ENCODE results near the gene SFMBT1.

SFMBT1 gene, protein sequence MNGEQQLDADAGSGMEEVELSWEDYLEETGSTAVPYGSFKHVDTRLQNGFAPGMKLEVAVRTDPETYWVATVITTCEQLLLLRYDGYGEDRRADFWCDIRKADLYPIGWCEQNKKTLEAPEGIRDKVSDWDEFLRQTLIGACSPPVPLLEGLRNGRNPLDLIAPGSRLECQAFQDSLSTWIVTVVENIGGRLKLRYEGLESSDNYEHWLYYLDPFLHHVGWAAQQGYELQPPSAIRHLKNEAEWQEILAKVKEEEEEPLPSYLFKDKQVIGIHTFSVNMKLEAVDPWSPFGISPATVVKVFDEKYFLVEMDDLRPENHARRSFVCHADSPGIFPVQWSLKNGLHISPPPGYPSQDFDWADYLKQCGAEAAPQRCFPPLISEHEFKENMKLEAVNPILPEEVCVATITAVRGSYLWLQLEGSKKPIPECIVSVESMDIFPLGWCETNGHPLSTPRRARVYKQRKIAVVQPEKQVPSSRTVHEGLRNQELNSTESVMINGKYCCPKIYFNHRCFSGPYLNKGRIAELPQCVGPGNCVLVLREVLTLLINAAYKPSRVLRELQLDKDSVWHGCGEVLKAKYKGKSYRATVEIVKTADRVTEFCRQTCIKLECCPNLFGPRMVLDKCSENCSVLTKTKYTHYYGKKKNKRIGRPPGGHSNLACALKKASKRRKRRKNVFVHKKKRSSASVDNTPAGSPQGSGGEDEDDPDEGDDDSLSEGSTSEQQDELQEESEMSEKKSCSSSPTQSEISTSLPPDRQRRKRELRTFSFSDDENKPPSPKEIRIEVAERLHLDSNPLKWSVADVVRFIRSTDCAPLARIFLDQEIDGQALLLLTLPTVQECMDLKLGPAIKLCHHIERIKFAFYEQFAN

DNA sequence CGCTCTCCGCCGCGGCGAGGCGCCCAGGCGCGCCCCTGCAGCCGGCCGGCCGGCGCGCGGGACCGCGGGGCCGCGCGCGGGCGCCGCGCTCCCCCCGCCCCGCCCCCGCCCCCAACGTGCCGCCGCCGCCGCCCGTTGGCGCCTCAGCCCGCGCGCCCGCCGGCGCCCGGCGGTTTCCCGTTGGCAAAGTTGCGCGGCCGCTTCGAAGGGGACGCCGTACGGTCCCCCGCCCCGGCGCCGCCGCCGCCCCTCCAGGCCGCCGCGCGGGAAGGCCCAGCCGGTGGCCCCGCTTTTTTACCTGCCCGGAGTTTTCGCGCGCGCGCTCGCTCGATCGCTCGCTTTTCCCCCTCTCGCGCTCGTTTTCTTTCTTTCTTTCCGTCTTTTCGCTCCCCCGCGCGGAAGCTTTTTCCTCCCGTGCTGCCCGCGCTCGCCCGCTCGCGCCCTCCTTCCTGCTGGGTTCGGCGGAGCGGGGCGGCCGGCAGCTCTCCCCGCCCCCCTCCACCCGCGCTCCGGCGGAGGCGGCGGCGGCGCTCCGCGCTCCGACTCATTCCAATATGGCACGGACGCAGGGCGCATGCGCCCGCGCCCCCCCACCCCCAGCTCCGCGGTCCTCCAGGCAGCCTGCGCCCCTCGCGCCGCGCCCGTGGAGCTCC, at the start of gene SFMBT1:
Gene SFMBT1, minus strand, starts transcription at position 556 of the 653 bp plus-strand sequence. CDS start 76,945 bp downstream, outside the sequence.
- peak; percentile 78 for DNase-seq

DNA sequence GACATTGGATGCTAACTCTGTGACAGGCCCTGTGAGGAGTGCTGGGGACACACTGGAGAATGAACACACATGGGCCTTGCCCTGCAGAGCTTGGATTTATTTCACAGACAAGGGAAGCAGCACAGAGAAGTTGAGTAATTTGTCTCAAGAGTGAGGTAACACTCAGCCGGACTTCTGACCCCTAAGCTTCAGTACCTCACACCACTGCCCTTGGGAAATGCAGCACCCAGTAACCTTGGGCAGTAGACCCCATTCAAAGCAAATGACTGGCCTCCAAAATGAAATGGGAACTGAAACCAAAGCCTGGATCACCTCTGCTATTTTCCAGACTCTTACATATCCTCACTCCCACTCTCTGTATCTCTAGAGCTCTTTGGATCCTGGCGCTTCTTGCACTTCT, 47.1 kb upstream of the SFMBT1 start:
- DNase-seq = no peak

DNA sequence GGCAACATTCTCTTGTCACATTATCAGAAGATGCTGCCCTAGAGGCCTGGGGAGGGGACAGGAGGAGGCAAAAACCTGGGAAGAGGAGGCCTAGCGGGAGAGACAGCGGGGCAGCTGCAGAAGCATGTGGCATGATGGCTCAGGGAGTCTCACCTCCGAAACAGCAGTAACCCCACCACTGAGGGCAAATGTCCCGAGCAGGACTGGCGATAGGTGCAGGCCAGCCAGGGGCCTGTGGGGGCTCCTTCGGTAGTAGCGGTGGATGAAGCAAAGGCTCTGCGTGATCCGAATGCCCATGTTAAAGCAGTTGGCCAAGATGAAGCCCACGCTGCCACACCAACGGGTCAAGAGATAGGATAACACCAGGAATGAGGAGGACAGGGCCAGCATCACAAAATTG, 46.3 kb upstream of the SFMBT1 start:
- DNase-seq = no peak

DNA sequence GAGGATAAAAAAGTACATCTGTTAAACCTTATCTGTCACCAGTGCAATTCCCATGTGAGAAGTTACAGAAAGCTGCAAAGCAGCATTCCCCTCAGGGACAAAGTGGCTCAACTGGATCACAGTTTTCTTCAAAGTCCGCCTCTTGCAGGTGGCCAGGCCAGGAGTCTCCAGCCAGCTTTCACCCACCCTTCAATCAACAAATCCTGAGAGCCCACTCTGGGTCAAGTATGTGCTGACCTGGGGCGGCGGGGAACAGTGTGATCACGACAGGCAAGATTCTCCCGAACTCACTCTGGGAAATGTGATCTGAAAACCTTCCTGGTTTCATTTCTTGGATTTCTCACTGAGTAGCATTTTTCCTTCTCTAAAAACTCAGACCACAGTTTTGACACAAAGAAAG, 45.1 kb upstream of the SFMBT1 start:
- no peak for DNase-seq

DNA sequence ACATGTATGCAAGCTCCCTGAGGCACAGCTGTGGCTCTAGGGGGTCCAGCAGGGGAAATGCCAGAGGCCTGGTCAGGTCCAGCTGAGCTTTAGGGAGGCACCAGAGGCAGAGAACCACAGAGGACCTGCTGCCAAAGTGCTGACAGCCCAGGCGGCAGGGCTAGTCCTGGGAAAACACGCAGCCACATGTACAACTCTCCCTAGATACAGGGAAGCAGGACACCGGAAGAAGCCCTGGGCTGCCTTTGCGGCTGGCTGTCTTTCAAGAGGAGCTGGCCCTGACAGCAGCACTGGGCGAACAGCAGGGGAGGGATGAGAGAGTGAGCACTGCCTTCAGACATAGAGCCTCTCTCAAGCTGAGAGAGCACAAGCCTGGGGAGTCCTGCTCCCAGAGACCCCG, 43.6 kb upstream of the SFMBT1 start:
- no peak for DNase-seq

DNA sequence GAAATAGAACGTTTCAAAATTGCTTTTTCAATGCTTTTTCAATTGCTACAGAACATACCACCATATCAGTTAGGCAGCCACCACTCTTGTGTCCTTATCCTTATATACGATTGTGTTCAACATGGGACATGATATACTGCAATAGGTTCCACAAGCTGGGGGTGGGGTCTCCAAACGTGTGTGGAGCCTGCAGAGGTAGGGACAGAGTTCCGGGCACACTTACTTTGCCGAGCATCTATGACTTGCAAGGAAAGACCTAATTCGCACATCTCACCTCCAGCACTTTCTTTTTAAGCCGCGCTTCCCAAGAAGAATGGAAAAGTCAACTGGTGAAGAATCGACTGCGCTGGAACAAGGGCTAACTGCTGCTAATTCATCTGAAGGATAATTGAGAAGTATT, 39.6 kb upstream of the SFMBT1 start:
- no peak for DNase-seq

DNA sequence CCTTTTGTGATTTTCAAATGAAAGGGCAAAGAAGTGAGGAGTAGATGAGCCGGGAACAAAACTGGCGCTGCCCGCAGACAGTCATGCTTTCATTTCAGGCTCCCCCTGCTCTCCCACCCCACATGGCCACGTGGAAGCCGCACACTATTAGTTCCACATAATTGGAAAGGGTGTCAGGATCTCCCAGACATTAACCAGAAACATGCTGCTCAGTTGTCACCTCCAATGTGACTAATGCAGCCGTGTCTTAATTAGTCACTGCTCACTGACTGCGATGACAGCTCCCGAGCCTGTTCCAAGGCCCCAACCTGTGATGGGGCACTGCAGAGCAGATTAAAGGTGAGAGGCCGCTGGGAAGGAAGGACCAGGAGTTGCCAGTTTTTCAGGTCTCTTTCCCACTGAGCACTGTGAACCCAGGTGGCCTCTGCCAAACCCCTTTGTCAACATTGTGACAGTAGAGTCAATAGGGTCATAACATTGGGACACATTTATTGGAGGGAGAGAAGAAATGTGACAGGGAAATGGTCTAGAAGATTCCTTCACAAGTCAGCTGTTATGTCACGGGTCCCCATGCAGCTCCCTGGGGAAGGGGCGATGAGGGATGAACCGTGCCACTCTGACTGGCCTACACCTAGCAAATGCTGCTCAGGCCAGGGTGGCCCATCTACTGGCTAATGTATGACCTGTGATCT, 38.6 kb upstream of the SFMBT1 start:
- DNase-seq = no peak

DNA sequence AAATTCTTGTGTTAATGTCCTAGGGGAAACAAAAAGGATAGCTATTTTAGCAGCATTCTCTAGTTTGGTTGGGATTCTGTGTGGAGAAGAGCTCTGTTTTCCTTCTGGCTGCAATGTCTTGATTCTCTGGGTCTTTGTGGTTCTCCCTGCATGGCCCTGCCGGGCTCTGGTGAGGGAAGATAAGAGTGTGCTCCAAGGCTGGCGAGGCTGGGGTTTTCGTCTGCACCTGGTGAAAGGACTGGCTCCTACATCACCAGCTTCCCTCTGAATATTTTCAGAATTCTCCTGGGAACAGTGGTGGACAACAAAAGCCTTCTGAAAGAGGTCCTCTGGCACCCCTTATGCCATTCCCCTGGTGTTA, 38.1 kb upstream of the SFMBT1 start:
- no peak for DNase-seq

DNA sequence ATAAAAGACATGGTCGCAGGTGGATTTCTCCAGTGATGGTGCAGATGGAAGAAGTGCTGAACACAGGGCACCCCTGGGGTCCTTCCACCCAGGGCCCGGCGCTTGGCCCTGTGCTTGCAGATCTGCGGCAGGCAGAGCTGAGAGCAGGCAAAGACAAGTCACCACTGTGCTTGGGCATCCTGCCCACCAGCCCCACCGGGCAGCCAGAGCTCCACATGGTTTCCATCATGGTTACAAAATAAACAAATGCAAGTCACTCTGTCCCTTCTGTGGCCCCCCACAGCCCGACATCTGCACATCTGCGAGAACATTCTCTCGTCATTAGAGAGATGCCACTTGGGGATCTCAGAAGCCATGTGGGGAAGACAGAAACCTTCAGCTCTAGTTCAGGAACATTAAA, 37.6 kb upstream of the SFMBT1 start:
- DNase-seq = no peak

DNA sequence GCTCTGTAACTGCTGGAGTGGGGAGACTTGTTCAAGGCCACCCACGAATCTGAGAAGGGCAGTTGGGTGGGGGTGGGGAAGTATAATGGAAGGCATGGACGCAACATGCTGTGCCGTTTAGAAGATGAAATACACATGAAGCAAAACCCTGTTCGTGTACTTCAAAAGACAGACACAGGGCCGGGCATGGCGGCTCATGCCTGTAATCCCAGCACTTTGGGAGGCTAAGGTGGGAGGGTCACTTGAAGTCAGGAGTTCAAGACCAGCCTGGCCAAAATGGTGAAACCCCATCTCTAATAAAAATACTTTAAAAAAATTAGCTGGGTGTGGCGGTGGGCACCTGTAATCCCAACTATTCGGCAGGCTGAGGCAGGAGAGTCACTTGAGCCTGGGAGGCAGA, 36.9 kb upstream of the SFMBT1 start:
- DNase-seq = no peak

DNA sequence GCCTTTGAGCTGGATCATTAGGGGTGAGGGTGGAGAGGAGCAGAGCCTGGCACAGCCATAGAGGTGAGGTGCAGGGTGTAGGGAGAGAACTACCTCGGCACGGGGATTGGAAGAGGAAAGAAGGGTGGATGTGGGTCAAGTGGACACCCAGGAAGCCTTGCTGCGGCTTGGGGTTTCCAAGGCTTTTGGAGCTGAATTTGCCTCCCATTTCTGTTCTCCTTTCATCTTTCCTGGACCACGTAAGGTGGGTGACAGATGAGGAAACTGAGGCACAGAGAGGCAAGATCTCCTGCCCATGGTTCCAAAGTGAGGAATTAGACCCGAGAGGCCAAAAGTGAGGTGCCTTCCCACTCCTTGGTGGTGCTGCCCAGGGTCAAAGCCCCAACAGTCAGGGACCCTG, 35.4 kb upstream of the SFMBT1 start:
- no peak for DNase-seq

DNA sequence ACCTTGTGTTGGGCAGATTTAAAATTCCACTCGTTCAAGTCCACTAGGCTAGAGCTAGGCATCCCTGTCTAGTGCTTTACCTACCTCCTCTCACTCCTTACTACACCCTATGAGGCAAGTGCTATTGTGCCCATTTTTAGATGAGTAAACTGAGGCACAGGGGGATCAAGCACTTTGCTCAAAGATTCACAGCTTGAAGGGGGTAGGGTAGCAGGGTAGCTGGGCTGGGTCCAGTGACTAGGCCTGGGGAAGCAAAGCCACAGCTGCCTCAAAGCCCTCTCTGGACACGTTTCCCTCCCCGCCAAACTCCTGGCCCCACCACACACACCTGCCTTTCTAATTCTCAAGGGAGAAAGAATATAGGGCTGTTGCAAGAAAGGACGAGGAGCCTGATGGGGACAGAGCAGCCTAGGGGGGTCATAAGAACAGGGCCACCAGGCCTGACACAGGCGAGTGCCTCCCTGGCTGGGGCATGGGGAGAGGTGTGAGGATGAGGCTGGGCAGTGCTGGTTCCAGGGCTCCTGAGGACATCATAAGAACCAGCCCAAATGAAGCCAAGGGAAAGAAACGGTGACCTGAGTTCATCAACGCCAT, 34.8 kb upstream of the SFMBT1 start:
- DNase-seq = no peak

DNA sequence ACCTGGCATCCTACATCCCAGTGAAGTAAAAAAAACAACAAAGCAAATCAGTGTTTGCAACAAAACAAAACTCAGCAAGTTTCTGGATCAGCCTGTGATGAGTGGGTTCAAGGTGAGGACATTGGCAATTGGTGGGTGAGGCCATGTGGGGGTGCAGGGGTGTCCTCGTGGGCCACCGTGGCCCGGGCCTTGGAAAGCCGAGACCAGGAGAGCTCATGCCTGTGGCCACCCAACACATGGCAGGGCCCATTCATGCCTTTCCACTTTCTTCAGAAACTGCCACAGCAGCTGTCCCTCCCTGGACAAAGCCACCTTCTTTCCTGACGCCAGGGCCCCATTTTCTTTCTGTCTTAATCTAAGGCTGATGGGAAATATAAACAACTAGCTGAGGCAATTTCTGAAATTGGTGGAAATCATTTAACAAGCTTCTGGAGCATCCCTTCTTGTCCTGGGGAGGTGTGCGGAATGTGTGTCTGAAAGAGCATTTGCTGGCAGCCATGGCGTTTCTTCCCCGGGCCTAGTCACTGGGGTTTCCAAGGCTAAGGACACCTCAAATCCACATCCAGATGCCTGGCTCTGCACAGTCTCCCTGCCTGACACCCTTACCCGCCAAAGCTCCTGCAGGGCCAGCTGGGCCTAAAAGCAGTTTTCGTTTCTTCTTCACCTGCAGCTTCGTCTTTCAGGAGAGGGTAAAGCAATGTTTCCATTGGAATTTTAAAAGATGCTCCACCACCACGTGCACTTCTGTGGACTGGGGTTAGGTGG, 34.1 kb upstream of the SFMBT1 start:
- DNase-seq = no peak

DNA sequence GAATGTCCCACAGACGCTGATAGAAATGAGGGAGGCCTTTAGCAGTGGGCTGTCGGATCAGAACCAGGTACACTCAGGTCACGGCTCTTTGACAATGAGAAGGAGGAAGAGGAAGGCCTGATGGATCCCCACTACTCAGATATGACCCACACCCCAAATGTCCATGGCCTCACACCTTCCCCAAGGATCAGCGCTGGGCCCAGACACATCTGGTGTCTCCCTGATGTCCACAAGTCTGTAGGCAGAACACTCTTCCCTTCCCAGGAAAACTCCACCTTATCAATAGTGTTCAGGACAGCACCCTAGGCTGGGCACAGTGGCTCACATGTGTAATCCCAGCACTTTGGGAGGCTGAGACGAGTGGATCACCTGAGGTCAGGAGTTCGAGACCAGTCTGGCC, 33.3 kb upstream of the SFMBT1 start:
- no peak for DNase-seq

DNA sequence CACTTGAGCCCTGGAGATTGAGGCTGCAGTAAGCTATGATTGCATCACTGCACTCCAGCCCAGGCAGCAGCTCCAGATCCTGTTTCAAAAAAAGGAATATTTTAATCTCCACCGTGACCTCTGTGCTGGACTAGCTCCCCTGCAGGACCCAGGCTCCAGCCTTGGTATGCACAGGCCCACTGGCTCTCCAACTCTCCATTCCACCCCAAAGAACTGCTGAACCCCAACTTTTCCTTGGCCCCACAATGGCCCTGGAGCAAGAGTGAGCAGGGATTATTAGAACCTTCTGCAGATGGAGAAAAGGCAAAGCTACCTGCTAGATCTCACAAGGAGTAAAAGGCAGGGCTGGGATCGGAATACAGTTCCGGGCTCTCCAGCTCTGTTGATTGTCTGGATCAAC, 32.8 kb upstream of the SFMBT1 start:
- no peak for DNase-seq

DNA sequence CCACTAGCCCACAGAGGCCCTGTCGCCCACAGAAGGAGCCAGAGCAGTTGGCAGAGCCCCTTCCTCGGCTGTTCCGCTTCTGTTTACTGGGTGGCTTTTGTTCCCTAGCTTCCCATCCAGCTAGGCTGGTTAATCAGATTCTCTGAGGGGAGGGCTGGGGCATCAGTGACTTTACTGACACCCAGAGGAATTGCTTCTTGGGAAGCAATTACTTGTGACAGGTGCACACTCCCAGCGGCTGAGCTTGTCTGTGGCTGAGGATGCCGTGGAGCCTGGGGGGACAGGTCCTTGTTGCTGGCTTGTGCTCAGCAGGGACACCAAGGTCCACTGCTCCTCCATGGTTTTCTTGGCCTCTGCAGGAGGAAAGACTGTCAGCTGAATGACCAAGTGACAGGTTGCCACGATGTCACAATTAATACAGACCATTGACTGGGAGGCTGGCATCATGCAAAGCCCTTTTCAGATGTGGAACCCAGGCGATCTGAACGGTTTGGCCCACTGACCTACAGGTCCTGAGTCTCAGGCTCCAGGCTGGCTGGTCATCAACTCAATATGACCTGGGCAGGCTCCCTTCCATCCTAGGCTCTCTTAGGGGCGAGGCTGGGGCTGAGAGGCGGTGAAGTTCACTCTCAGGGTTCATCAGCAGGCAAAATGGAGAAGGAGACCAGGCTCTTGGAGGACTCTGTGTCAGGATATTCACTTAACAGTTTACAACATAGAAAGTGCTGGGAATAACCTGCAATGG, 31.8 kb upstream of the SFMBT1 start:
- no peak for DNase-seq

DNA sequence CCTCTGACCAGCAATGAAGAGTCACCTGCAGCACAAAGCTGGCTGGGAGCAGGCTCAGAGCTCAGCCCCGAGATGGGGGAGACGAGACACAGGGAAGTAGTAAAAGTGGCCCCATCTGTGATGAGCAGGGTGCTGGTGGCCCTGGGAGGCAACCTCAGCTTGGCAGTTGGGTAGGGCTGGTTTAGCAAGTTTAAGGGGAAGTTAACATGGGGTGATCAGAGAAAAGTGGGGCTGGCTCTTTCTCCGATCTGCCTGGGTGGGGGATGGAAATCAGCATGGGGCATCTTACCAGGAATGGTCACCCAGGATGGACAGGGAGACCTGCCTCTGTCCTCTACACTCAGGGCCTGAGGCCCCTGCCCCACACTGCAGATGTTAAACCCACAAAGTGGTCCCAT, 29.9 kb upstream of the SFMBT1 start:
- DNase-seq = no peak

DNA sequence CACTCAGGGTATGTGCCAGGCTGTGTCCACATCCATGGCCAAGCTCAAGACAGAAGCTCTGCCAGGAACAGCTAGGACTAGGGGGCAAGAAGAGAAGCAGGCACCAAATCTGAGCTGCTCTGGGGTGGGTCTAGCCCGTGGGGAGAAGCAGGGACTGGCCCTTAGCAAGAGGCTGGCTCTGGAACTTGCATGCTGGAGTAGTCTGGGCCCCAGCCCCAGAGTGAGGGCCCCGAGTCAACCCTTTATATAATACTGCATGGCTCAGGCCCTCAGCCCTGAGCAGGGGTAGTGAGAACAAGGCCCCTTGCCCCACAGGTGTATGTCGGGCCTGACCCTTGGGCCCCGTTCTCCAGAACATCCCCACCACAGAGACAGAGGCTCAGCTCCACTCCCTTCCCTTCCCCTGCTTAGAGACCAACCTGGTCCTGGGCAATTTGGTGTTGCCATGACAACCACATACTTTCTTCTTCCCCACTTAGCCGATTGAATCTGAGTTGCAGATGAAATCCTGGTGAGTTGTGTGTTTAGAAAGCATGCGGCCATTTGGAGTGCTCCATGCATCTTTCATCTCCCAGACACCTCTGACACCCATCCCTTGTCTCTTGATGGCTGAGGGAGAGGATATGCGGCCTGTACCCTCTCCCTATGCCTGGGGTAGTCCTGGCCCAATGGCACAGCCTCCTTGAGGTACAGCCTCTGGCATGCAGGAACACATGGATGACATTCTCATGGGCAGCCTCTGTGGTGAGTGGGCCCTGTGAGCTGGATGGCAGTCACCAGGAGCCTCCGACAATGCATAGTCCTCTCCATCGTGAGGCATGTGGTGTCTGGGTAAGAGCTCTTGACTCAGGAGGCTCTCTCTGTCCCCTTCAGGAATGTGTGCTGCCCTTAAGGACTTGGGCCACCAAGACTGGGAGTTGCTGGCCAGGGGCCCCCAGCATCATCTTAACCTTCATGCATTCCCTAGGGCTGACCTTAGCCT, 29.2 kb upstream of the SFMBT1 start:
- no peak for DNase-seq

DNA sequence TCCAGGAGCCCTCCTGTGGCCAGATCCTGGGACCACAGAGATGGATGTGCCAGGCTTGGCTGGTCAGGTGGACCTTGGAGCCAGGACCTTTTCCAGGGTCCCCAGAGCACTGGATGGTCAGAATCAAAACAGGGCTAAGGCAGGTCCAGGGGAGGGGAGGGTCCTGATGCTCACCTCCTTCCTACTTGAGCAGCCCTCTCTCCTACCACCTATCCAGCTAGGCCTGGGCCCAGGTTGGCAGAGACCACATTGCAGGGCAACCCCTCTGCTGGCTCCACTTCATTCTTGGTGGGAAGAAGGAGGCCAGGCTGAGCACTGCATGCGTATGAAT, 28.5 kb upstream of the SFMBT1 start:
- no peak for DNase-seq
